Stimulated activated CD4-positive, alpha-beta T cell treated with anti-CD3 and anti-CD28 coated beads, Interleukin-12 subunit alpha, Interleukin-12 subunit beta, amount 100 ng/mL, for 24 hours (primary cell): Measurements from ENCODE around the gene PCDHA11.

ENCODE experiments used
- DNase-seq, 2 experiments: peaks; one replicate each; pipeline ENCODE4 v3.0.0-alpha.2; 2020; ENCODE audit warnings: low read depth in 2 of 2

The PCDHA11 gene

DNA sequence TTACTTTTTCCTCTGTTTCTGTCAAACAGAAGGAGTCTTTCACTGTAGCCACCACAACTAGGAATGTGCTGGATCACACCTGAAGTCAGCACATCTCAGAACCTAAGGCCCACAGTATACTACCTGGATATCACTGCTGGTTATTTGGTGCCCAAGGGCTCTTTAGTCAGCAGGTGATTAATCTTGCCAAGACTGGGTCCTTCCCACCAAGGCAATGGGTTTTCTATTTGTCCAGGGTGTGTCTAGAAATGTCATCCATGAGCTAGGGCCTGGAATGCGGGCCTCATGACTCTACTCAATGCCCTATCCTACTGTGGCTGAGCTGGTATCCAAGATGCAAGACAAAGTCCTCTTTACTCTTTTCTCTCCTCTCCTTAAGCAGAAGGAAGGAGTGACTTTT, 47.6 kb downstream of the PCDHA11 start:
- no peak for DNase-seq
